GM12878 (cell line): ENCODE data around the gene LMCD1. TPM values are rescaled to one million over a fixed set of nuclear protein-coding genes. Genes with fewer than 3 reads are reported as not detected.

Source experiments
- ATAC-seq: fragments of 200-7000 bp; cut with Tn5 transposase; 3 replicates; pipeline ENCODE4 v1.9.1; 2020; ENCODE audit warnings: mild to moderate bottlenecking, moderate library complexity
- BruUV-seq: library from RNA; stranded (reverse); fragments of 400-500 nt; replicated peaks from 2 replicates; lab custom pipeline; 2021; lab: Mats Ljungman, UMichigan
- CTCF ChIA-PET: fragments of 300-600 bp; sonication (Branson Sonifier 250); formaldehyde crosslinking; extraction: SDS; loops from one replicate; lab custom pipeline; 2021; ENCODE audit warnings: inconsistent platforms; lab: Yijun Ruan, JAX
- POLR2A ChIA-PET: fragments of 350-600 bp; formaldehyde crosslinking; extraction: SDS; loops from one replicate; lab custom pipeline; 2021; ENCODE audit warnings: inconsistent platforms; lab: Charles Lee
- RAD21 ChIA-PET: fragments of 300-600 bp; sonication (Branson Sonifier 250); formaldehyde crosslinking; loops from one replicate; lab custom pipeline; 2023; ENCODE audit warnings: antibody characterized with exemption; ENCODE audit not compliant: unreplicated experiment; lab: Charles Lee
- SMC1A ChIA-PET: fragments of 300-600 bp; sonication (Branson Sonifier 250); formaldehyde crosslinking; loops from one replicate; lab custom pipeline; 2023; ENCODE audit not compliant: unreplicated experiment, uncharacterized antibody; lab: Charles Lee
- DNase-seq: peaks from one replicate; pipeline ENCODE4 v3.0.0-alpha.2; 2011; ENCODE audit warnings: low read depth, low spot score
- FAIRE-seq: peaks from 3 replicates; lab custom pipeline; 2011; peaks lifted over from hg19 to GRCh38; lab: Jason Lieb, UNC
- H2AFZ ChIP-seq: 2 replicates; pipeline ENCODE4 v1.6.0; 2011; ENCODE audit warnings: low read depth, low read length, control low read depth; ENCODE audit not compliant: control insufficient read depth
- H3K27ac ChIP-seq: 2 replicates; pipeline ENCODE4 v1.5.1; 2011; ENCODE audit warnings: control low read depth; ENCODE audit not compliant: control insufficient read depth, insufficient read depth
- H3K27me3 ChIP-seq, 2 experiments: replicated peaks in 1 of 2; 2 replicates each; pipeline versions ENCODE4 v1.6.0 to v1.6.1; 2011; ENCODE audit warnings: low read length in 1 of 2; ENCODE audit not compliant: control insufficient read depth in 2 of 2, insufficient read depth in 2 of 2
- H3K36me3 ChIP-seq, 2 experiments: 2 replicates each; pipeline ENCODE4 v1.5.1; 2011; ENCODE audit warnings: low read length in 1 of 2; ENCODE audit not compliant: control insufficient read depth in 2 of 2, insufficient read depth in 2 of 2
- H3K4me1 ChIP-seq: 2 replicates; pipeline ENCODE4 v1.6.1; 2011; ENCODE audit warnings: mild to moderate bottlenecking, low read length, moderate library complexity, mixed read lengths; ENCODE audit not compliant: control insufficient read depth, insufficient read depth
- H3K4me2 ChIP-seq: 2 replicates; pipeline ENCODE4 v1.6.0; 2011; ENCODE audit warnings: control low read depth; ENCODE audit not compliant: control insufficient read depth, insufficient read depth
- H3K4me3 ChIP-seq: fragments of 200-600 bp; sonication (generic); 2 replicates; pipeline ENCODE4 v1.5.1; 2016
- H3K79me2 ChIP-seq: 2 replicates; pipeline ENCODE4 v1.6.0; 2011; ENCODE audit warnings: low read length; ENCODE audit not compliant: control insufficient read depth, insufficient read depth
- H3K9ac ChIP-seq: 2 replicates; pipeline ENCODE4 v1.8.0; 2011; ENCODE audit warnings: low read length, control low read depth, mixed read lengths; ENCODE audit not compliant: control insufficient read depth, insufficient read depth
- H3K9me3 ChIP-seq: replicated peaks from 3 replicates; pipeline ENCODE4 v1.5.1; 2011; ENCODE audit warnings: mild to moderate bottlenecking, low read length; ENCODE audit not compliant: control insufficient read depth, insufficient read depth
- H4K20me1 ChIP-seq: 2 replicates; pipeline ENCODE4 v1.6.0; 2011; ENCODE audit not compliant: control insufficient read depth, insufficient read depth
- E2F4 ChIP-seq: IDR thresholded peaks from 2 replicates; pipeline ENCODE4 v1.6.1; 2012; ENCODE audit warnings: low read depth, low read length, improper control_type of control experiment
- HCFC1 ChIP-seq: fragments of 150-350 bp; IDR thresholded peaks from 2 replicates; pipeline ENCODE4 v1.6.1; 2014; ENCODE audit warnings: low read length
- KLF5 ChIP-seq: fragments of 450-650 bp; IDR thresholded peaks from 2 replicates; pipeline ENCODE4 v1.6.1; 2014; ENCODE audit warnings: mild to moderate bottlenecking; ENCODE audit not compliant: partially characterized antibody
- MXI1 ChIP-seq: fragments of 150-350 bp; IDR thresholded peaks from 2 replicates; pipeline ENCODE4 v1.6.1; 2011; ENCODE audit warnings: low read depth, mild to moderate bottlenecking, inconsistent platforms, low read length, improper control_type of control experiment
- NBN ChIP-seq: fragments of 450-650 bp; IDR thresholded peaks from 2 replicates; pipeline ENCODE4 v1.6.1; 2016
- POLR2AphosphoS5 ChIP-seq: IDR thresholded peaks from 2 replicates; pipeline ENCODE4 v1.6.1; 2011; ENCODE audit warnings: mild to moderate bottlenecking, low read length, inconsistent platforms
- RFX5 ChIP-seq: IDR thresholded peaks from 2 replicates; pipeline ENCODE4 v1.6.1; 2011; ENCODE audit warnings: low read depth, low read length, improper control_type of control experiment
- SPI1 ChIP-seq: IDR thresholded peaks from 2 replicates; pipeline ENCODE4 v1.6.1; 2011; ENCODE audit warnings: low read depth, mild to moderate bottlenecking, low read length, moderate library complexity, borderline replicate concordance; ENCODE audit not compliant: insufficient read depth
- TCF7 ChIP-seq: IDR thresholded peaks from 2 replicates; pipeline ENCODE4 v1.6.1; 2014; ENCODE audit warnings: antibody characterized with exemption, borderline replicate concordance
- ZBTB11 ChIP-seq: fragments of 450-650 bp; formaldehyde crosslinking; IDR thresholded peaks from 2 replicates; pipeline ENCODE4 v1.5.0; 2022; ENCODE audit warnings: mild to moderate bottlenecking, missing genetic modification characterization
- WGBS: methylation state at CpG from one replicate; pipeline ENCODE4 v1.1.6; 2016; ENCODE audit warnings: low lambda C conversion rate; ENCODE audit not compliant: insufficient replicate concordance, insufficient coverage; ENCODE audit errors: missing lambda C conversion rate; 5-methylcytosine and 5-hydroxymethylcytosine counted together
- in situ Hi-C: fragments of 300-500 bp; cut with MboI; formaldehyde crosslinking; loops from 9 replicates; pipeline ENCODE4 v1.14.3; 2018; ENCODE audit warnings: mixed read lengths
- intact Hi-C: fragments of 100-400 bp; cut with micrococcal nuclease; formaldehyde crosslinking; loops from one replicate; pipeline ENCODE4 v1.14.2; 2022; ENCODE audit not compliant: unreplicated experiment
- polyA plus RNA-seq, 11 experiments: library from polyadenylated mRNA; depleted of rRNA in 4 of 11; unstranded in 6 of 11; stranded (reverse) in 5 of 11; fragments of >200 nt; fragmentation: Nextera tagmentation in 4 of 11; fragmentation: Illumina TruSeq in 1 of 11; extraction: Ambion mirVana in 4 of 11; extraction: Trizol in 1 of 11; gene quantifications; 1 replicate in 1 of 11; 2 replicates in 10 of 11; pipeline versions ENCODE4 v1.2.1 to v1.2.3, GENCODE V29; 2011 to 2016; ENCODE audit warnings: inconsistent platforms in 2 of 11, missing spikeins in 2 of 11, low read depth in 1 of 11
- total RNA-seq, 4 experiments: library from RNA; depleted of rRNA in 3 of 4; stranded (reverse); fragments of >200 nt in 3 of 4; fragmentation: Illumina TruSeq in 1 of 4; extraction: Trizol in 1 of 4; gene quantifications; 2 replicates each; pipeline versions ENCODE4 v1.2.1 to v1.2.3, GENCODE V29; 2013 to 2021
- TF ChIP-seq, protein P1 (sequence below): fragments of 150-350 bp; IDR thresholded peaks from 2 replicates; pipeline ENCODE4 v1.6.1; 2016; ENCODE audit warnings: low read depth, low read length

The LMCD1 gene
- total and polyA plus RNA-seq, 10 of the 15 experiments (the other 5 are each of a cell fraction or from before 2014, with no cell fraction given): 0.27 to 6.4 (median 1.7) TPM

DNA sequence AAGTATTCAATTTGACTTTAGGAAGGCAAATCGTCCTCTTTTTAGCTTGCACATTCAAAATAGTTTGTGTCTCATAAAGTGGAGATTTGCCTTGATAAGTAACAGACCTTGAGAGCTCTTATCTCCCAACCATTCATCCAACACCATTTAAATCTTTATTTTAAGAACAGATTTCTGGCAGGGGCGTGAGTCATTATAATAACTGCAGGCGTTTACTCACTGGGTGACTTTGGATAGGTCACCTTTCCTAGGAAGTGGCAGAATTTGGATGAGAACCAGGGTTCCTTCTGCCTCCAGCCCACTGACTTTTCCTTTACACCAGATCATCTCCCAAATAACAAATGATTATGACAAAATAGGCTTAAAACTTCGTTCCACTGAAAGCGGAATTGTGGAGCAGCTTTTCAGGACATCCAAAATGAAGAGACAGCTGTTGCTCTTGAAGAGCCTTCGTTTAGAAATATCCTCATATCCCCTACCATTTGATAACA, 5.0 kb downstream of the LMCD1 start:
- Histone ChIP-seq H3K27me3 (no peaks in the 10 kb centered on the region), H3K9me3 (no peaks in the 10 kb centered on the region), H3K9ac (no peak overlapping the region), H3K4me2 (no peak overlapping the region), H2AFZ (no peak overlapping the region), H4K20me1 (no peaks in the 10 kb centered on the region), H3K4me1 (peaks cover 18% of the 10 kb centered on the region), H3K79me2 (no peaks in the 10 kb centered on the region), H3K27ac (no peak overlapping the region), H3K36me3 (no peaks in the 10 kb centered on the region), H3K4me3 (no peak overlapping the region)
- BruUV-seq: no TSS peak
- ChIA-PET POLR2A (interaction anchor here (0.6 to 2.4 kb wide), 2 partner anchors 20 to 22 kb away, joined by 3 to 5 read pairs; no protein-coding TSS in a partner anchor), SMC1A (interaction anchor here (0.9 to 4.0 kb wide), 7 partner anchors 9 to 73 kb away, joined by 3 to 17 read pairs (median 7); no protein-coding TSS in a partner anchor), RAD21 (interaction anchor here (1.2 to 1.4 kb wide), 2 partner anchors 17 to 18 kb away, joined by 3 to 4 read pairs; no protein-coding TSS in a partner anchor), CTCF (interaction anchor here (1.0 to 2.2 kb wide), 2 partner anchors 9 to 156 kb away, joined by 3 to 5 read pairs; no protein-coding TSS in a partner anchor)
- TF ChIP-seq E2F4 (no peak), KLF5 (no peak), RFX5 (no peak), MXI1 (no peak), TCF7 (no peak), NBN (no peak), HCFC1 (no peak), SPI1 (no peak), ZBTB11 (no peak), POLR2AphosphoS5 (no peak)
- TF ChIP-seq, protein P1, sequence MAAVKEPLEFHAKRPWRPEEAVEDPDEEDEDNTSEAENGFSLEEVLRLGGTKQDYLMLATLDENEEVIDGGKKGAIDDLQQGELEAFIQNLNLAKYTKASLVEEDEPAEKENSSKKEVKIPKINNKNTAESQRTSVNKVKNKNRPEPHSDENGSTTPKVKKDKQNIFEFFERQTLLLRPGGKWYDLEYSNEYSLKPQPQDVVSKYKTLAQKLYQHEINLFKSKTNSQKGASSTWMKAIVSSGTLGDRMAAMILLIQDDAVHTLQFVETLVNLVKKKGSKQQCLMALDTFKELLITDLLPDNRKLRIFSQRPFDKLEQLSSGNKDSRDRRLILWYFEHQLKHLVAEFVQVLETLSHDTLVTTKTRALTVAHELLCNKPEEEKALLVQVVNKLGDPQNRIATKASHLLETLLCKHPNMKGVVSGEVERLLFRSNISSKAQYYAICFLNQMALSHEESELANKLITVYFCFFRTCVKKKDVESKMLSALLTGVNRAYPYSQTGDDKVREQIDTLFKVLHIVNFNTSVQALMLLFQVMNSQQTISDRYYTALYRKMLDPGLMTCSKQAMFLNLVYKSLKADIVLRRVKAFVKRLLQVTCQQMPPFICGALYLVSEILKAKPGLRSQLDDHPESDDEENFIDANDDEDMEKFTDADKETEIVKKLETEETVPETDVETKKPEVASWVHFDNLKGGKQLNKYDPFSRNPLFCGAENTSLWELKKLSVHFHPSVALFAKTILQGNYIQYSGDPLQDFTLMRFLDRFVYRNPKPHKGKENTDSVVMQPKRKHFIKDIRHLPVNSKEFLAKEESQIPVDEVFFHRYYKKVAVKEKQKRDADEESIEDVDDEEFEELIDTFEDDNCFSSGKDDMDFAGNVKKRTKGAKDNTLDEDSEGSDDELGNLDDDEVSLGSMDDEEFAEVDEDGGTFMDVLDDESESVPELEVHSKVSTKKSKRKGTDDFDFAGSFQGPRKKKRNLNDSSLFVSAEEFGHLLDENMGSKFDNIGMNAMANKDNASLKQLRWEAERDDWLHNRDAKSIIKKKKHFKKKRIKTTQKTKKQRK: no peak
- ATAC-seq (no peak), DNase-seq (no peak), FAIRE-seq (no peak)
- intact Hi-C loops: no loop called here
- 56% methylated on average over 6 of the region's 6 CpGs for WGBS
- in situ Hi-C loops: no loop called here
